ENCODE data around the gene TMEM145. TPM values are rescaled to one million over a fixed set of nuclear protein-coding genes. Genes with fewer than 3 reads are reported as not detected.

The TMEM145 gene
- total RNA-seq, 1 experiment from 2014 or later: 4.9 TPM

DNA sequence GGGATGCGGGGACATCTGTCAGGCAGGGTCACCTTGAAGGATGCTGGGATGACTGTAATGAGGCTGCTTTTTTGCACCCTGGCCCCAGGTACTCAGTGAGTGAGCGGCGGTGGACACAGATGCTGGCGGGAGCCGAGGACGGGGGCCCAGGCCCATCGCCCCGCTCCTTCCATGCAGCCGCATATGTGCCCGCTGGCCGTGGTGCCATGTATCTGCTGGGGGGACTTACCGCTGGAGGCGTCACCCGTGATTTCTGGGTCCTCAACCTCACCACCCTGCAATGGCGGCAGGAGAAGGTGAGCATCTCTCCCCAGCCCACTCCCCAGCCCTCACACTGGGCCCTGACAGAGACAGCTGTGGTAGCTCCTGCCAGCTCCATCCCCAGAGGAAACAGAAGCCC lies 43.6 kb downstream of the TMEM145 start:
- CTCF ChIA-PET: no interaction called here
- TF ChIP-seq, protein P1, sequence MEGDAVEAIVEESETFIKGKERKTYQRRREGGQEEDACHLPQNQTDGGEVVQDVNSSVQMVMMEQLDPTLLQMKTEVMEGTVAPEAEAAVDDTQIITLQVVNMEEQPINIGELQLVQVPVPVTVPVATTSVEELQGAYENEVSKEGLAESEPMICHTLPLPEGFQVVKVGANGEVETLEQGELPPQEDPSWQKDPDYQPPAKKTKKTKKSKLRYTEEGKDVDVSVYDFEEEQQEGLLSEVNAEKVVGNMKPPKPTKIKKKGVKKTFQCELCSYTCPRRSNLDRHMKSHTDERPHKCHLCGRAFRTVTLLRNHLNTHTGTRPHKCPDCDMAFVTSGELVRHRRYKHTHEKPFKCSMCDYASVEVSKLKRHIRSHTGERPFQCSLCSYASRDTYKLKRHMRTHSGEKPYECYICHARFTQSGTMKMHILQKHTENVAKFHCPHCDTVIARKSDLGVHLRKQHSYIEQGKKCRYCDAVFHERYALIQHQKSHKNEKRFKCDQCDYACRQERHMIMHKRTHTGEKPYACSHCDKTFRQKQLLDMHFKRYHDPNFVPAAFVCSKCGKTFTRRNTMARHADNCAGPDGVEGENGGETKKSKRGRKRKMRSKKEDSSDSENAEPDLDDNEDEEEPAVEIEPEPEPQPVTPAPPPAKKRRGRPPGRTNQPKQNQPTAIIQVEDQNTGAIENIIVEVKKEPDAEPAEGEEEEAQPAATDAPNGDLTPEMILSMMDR (conservative IDR thresholded peaks at IDR 0.05; ENCODE audit: low read depth, low read length): no peak
- no peak for TF ChIP-seq EZH2 (IDR thresholded peaks at IDR 0.05; ENCODE audit: borderline replicate concordance, low read depth, low read length, poor library complexity, severe bottlenecking)
- BruUV-seq (replicated peaks): no TSS peak
- no peak for DNase-seq (ENCODE audit: low spot score)
- Histone ChIP-seq H3K4me1 (ENCODE audit: insufficient read depth, low read length, poor library complexity, severe bottlenecking) (no peaks in the 10 kb centered on the region), H3K9me3 (ENCODE audit: low read depth, low read length, poor library complexity, severe bottlenecking) (no peaks in the 10 kb centered on the region), H3K27ac (ENCODE audit: low read depth, low read length, poor library complexity, severe bottlenecking) (no peak overlapping the region), H3K27me3 (replicated peaks; ENCODE audit: insufficient read depth, low read depth, low read length, poor library complexity) (no peaks in the 10 kb centered on the region), H3K36me3 (ENCODE audit: insufficient read depth, low read length, poor library complexity, severe bottlenecking) (peaks cover 5% of the 10 kb centered on the region), H3K4me3 (ENCODE audit: low read depth, low read length, poor library complexity, severe bottlenecking) (no peak overlapping the region)
- intact Hi-C loops (cut with micrococcal nuclease; ENCODE audit: unreplicated experiment): no loop called here
- POLR2A ChIA-PET (ENCODE audit: low non-redundant PET): interaction anchor here (0.5 kb wide), 1 partner anchor 23 kb away, joined by 5 read pairs; no protein-coding TSS in a partner anchor

DNA sequence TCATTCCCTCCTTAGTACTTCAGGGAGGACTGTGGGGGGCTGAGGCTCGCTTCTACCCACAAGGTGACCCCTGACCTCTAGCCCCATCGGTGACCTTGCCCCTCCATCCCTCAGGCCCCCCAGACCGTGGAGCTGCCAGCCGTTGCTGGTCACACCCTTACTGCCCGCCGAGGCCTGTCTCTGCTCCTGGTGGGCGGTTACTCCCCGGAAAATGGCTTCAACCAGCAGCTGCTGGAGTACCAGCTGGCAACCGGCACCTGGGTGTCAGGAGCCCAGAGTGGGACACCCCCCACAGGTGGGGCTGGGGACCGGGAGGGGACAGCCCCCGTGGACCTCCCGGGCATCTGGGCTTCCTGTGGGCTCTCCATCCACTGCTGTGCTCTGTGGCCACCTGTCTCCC lies 44.2 kb downstream of the TMEM145 start:
- H3K27me3 ChIP-seq (replicated peaks; ENCODE audit: insufficient read depth, low read depth, low read length, poor library complexity): no peaks in the 10 kb centered on the region
- intact Hi-C loops (cut with micrococcal nuclease; ENCODE audit: unreplicated experiment): no loop called here
- no peak for TF ChIP-seq EZH2 (IDR thresholded peaks at IDR 0.05; ENCODE audit: borderline replicate concordance, low read depth, low read length, poor library complexity, severe bottlenecking)
- TF ChIP-seq, protein P1 (conservative IDR thresholded peaks at IDR 0.05; ENCODE audit: low read depth, low read length): no peak
- no peak overlapping the region for H3K4me3 ChIP-seq (ENCODE audit: low read depth, low read length, poor library complexity, severe bottlenecking)
- H3K9me3 ChIP-seq (ENCODE audit: low read depth, low read length, poor library complexity, severe bottlenecking): no peaks in the 10 kb centered on the region
- ChIA-PET POLR2A (ENCODE audit: low non-redundant PET) (no interaction called here), CTCF (no interaction called here)
- H3K36me3 ChIP-seq (ENCODE audit: insufficient read depth, low read length, poor library complexity, severe bottlenecking): peaks cover 5% of the 10 kb centered on the region
- BruUV-seq (replicated peaks): no TSS peak
- no peak for DNase-seq (ENCODE audit: low spot score)
- H3K27ac ChIP-seq (ENCODE audit: low read depth, low read length, poor library complexity, severe bottlenecking): no peak overlapping the region
- H3K4me1 ChIP-seq (ENCODE audit: insufficient read depth, low read length, poor library complexity, severe bottlenecking): no peaks in the 10 kb centered on the region

DNA sequence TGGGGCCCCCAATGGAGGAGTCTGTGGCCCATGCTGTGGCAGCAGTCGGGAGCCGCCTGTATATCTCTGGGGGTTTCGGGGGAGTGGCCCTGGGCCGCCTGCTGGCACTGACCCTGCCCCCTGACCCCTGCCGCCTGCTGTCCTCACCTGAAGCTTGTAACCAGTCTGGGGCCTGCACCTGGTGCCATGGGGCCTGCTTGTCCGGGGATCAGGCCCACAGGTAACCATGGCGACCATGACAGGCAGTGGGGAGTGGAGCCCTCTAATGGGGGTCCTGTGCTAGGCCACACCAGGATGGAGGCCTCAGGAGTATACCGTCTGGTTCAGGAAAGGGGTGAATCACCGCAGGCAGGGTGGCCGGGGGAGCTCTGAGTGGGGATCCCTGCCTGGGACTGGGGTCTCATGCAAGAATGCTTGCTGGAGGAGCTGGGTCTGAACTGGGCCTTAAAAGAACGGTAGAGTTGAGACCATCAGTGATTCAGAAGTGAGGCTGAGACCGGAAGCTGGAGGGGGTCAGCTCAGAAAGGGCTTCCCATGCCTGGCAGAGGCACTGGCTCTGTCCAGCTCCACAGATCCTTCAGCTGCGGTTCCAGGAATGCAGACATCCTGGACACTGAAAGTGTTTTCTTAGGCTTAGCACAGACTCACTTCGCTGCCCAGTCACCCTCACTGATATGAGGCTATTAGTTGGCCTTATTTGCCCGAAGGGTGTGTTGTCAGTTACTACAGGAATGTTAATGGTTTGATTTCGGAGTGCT lies 47.9 kb downstream of the TMEM145 start:
- no TSS peak for BruUV-seq (replicated peaks)
- DNase-seq (ENCODE audit: low spot score): no peak
- TF ChIP-seq EZH2 (IDR thresholded peaks at IDR 0.05; ENCODE audit: borderline replicate concordance, low read depth, low read length, poor library complexity, severe bottlenecking): no peak
- TF ChIP-seq, protein P1 (conservative IDR thresholded peaks at IDR 0.05; ENCODE audit: low read depth, low read length): no peak
- Histone ChIP-seq H3K36me3 (ENCODE audit: insufficient read depth, low read length, poor library complexity, severe bottlenecking) (peaks cover 18% of the 10 kb centered on the region), H3K27ac (ENCODE audit: low read depth, low read length, poor library complexity, severe bottlenecking) (no peak overlapping the region), H3K4me3 (ENCODE audit: low read depth, low read length, poor library complexity, severe bottlenecking) (no peak overlapping the region), H3K4me1 (ENCODE audit: insufficient read depth, low read length, poor library complexity, severe bottlenecking) (no peaks in the 10 kb centered on the region), H3K27me3 (replicated peaks; ENCODE audit: insufficient read depth, low read depth, low read length, poor library complexity) (no peaks in the 10 kb centered on the region), H3K9me3 (ENCODE audit: low read depth, low read length, poor library complexity, severe bottlenecking) (peaks cover 5% of the 10 kb centered on the region)
- POLR2A ChIA-PET (ENCODE audit: low non-redundant PET): no interaction called here
- CTCF ChIA-PET: interaction anchor here (0.6 kb wide), 1 partner anchor 12 kb away, joined by 3 read pairs; no protein-coding TSS in a partner anchor
- intact Hi-C loops (cut with micrococcal nuclease; ENCODE audit: unreplicated experiment): no loop called here

Data from A673 (cell line).